Kidney tubule cell (primary cell): ENCODE results near the gene AHCYL2.
"Not testable (repeated sequence)": the region's sequence is repeated elsewhere in the genome, so short reads cannot be mapped to it uniquely, and the experiment has no call there.

Experiments
- DNase-seq: peaks from one replicate; pipeline ENCODE4 v3.0.0-alpha.2; 2018; ENCODE audit warnings: low spot score

Gene AHCYL2

DNA sequence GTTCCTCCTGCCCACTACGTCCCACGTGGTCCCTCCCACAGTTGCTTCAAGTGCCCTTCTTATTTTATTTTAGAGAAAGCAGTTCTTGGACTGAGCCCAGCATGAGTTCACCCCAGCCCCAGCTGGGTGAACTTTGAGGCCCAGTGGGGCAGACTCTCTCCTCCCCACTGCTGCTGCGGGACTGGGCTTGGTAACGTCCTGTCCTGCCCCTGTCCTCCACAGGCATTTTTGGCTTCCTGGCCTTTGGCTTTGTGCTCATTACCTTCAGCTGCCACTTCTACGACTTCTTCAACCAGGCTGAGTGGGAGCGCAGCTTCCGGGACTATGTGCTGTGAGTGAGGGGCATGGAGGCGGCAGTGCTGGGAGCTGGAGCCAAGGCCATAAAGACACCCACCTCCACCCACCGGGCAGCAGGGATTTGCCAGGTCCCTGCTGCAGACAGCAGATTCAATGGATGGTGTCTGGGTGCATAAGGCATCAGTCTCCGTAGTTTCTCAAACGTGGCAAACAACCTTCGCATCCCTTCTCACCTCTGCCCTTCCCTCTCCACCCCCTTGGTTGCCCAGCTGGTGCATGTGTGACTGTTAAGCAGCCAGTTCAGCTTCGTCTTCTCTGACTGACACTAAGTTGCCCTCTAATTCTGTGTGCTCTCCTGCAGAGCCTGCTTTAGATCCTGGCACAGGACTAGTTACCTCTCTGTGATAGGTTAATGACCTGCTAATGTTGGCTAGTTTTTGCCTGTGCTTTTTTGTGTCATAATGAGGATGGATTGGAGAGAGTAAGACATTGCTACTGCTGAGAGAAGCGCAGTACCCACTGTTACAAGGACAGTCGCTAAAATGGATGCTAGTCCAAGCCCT is 15.5 kb upstream of the AHCYL2 start:
- no peak for DNase-seq

- DNase-seq, result peak; percentile 61
Observed at GRCh38 chr7:129210256-129210988, 14.4 kb upstream of the AHCYL2 start.

- DNase-seq, result no peak
Observed at GRCh38 chr7:129210989-129211312, 13.9 kb upstream of the AHCYL2 start.

- DNase-seq, result no peak
Observed at GRCh38 chr7:129212126-129212525, 12.7 kb upstream of the AHCYL2 start.

- no peak for DNase-seq
Observed at GRCh38 chr7:129212596-129212995, 12.2 kb upstream of the AHCYL2 start.

- peak; percentile 49 for DNase-seq
Observed at GRCh38 chr7:129213828-129214227, 11.0 kb upstream of the AHCYL2 start.

DNA sequence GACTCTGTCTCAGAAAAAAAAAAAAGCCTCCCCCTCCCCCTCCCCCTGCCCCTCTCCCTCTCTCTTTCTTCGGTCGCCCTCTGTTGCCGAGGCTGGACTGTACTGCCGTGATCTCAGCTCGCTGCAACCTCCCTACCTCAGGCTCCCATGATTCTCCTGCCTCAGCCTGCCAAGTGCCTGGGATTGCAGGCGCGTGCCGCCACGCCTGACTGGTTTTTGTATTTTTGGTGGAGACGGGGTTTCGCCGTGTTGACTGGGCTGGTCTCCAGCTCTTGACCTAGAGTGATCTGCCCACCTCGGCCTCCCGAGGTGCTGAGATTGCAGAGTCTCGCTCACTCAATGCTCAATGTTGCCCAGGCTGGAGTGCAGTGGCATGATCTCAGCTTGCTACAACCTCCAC is 9.1 kb upstream of the AHCYL2 start:
- DNase-seq, result not testable (repeated sequence)

DNA sequence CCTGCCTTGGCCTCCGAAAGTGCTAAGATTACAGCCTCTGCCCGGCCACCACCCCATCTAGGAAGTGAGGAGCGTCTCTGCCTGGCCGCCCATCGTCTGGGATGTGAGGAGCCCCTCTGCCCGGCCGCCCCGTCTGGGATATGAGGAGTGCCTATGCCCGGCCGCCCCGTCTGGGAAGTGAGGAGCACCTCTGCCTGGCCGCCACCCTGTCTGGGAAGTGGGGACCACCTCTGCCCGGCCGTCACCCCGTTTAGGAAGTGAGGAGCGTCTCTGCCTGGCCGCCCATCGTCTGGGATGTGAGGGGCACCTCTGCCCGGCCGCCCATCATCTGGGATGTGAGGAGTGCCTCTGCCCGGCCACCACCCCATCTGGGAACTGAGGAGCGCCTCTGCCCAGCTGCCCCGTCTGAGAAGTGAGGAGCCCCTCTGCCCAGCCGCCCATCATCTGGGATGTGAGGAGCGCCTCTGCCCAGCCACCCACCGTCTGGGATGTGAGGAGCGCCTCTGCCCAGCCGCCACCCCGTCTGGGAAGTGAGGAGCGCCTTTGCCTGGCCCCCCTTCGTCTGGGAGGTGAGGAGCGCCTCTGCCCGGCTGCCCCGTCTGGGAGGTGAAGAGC is 8.6 kb upstream of the AHCYL2 start:
- not testable (repeated sequence) for DNase-seq

- not testable (repeated sequence) for DNase-seq
Observed at GRCh38 chr7:129216821-129217416, 7.9 kb upstream of the AHCYL2 start.

DNA sequence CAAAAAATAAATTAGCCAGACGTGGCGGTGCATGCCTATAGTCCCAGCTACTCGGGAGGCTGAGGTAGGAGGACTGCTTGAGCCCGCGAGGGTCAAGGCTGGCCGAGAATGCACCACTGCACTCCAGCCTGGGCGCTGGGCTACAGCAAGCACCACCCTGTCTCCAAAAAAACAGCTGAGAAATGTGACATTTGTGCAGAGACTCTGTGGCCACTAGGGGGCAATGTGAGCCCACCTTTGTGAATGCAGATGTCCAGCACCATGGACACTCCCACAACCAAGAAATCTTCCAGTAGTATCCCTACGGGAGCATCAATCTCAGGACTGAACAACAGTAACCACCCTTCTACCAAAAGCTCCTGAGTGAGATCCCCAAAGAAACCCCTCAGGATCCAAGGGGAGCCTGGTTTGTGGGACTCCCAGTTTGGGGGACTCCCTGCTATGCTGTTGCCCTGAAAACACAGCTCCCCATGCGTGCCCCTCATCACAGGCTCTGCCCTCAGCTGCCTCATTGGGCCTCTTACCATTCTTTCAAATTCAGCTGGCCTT is 6.2 kb upstream of the AHCYL2 start:
- DNase-seq, result peak; percentile 83

DNA sequence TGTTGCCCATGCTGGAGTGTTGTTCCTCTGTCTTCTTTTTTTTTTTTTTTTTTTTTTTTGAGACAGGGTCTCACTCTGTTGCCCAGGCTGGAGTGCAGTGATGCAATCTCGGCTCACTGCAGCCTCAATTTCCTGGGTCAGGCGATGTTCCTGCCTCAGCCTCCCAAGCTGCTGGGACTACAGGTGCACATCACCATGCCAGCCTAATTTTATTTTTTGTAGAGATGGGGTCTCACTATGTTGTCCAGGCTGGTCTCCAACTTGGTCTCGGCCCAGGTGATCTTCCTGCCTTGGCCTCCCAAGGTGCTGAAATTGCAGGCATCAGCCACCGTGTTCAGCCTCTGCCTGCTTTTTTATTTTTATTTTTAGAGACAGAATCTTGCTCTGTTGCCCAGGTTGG is 5.7 kb upstream of the AHCYL2 start:
- DNase-seq, result not testable (repeated sequence)

- DNase-seq, result no peak
Observed at GRCh38 chr7:129222064-129222463, 2.8 kb upstream of the AHCYL2 start.

DNA sequence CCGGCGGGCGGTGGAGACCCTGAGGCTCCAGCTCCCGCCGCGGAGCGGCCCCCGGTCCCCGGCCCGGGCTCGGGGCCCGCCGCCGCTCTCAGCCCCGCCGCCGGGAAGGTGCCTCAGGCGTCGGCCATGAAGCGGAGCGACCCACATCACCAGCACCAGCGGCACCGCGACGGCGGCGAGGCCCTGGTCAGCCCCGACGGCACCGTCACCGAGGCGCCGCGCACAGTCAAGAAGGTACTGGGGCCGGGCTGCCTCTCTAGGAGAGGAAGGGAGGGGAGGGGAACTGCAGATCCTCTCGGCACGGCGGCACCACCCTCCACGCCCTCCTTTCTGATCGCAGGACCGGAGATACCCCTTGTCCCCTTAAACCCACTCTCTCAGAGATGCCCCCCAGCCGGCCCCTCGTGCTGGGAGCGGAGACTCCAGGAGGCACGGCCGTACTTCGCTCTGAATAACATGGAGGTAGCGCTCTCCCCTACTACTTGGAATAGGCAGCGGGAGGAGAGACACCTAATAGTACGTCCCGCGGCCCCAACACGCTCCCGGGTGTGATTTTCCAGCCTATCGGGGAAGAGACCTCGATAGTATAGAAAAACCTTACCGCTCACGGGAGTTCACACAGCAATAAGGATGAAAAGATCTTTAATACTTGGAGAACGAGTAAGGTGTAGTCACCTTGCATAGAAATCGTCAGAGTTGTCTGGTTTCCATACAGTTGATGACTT is 538 bp downstream of the AHCYL2 start:
- peak; percentile 58 for DNase-seq

GRCh38 chr7:129225931-129226572 is 1.2 kb downstream of the AHCYL2 start:
- no peak for DNase-seq

DNA sequence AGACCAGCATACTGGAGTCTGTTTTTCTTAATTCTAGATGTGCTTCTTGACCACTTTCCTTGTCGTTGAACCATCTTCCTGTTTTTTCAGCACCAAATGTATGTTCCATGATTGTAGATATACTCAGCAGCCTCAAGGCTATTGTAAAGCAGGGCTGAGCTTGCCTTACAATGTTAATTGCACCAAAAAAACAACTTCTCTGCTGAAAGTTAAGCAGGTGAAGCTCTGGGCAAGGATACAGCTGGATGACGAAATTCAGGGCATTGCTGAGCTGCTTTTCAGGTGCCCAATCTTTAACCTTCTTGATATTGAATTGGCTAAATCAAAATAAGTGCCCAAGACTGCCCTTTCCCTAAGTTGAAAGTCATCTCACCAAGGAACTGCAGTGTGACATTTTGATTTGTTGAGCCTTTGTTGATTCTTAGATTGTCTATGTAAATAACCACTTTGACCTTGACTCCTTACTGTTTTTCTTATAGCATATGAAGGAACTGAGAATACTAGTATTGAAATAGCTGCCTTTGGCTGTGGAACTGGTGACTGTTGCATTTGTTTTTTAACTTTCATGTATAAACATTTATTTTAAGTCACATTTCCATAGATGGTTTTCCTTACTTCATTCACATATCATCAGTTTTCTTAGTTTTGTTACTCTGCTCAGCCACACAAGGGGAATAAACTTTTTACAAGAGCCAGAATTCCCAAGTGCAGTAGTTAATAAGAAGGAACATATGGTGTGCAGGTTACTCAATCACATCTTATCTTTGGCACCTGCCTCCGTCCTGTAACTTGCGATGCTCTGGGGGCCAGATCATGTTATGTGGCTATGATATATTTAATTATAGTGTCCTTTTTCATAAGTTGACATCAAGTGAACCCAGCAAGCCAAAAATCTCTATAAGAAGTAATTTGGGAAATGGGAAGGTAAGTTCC is 3.1 kb downstream of the AHCYL2 start:
- DNase-seq, result no peak

DNA sequence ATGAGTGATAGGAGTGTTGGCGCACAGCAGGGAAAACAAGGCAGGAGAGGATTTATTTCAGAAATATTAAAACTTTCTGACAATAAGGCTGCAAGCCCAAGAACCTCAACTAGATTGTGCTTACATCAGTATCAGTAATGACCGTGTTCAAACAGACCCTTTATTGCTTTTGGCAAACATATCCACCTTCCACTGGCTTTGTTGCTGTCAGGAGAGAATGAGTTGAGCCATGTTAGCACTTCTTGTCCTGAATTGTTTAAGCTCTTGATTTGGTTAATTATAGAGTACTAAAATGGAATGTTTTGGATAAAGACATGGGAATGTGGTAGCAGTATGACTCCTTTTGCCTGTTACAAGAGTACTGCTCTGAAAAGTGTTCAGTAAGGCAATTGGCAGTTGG is 3.8 kb downstream of the AHCYL2 start:
- DNase-seq, result no peak

DNA sequence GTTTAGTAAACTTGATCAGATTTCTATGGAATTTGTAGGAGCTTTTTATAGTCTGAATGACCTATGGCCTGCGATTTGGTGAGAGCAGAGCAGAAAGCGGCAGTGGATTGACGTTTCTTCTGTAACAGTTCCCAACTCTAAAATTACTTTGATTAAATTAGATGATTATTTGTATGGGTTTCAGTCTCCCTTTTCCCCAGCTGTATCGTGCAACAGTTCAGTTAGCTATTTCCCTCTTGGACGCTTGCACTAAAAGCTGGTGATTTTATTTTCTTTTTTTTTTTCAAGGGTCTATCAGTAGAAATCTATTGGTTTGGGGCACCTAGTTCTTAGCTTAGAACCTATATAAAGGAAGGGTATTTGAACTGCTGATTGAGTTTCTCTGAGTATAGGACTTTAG is 6.8 kb downstream of the AHCYL2 start:
- no peak for DNase-seq

DNA sequence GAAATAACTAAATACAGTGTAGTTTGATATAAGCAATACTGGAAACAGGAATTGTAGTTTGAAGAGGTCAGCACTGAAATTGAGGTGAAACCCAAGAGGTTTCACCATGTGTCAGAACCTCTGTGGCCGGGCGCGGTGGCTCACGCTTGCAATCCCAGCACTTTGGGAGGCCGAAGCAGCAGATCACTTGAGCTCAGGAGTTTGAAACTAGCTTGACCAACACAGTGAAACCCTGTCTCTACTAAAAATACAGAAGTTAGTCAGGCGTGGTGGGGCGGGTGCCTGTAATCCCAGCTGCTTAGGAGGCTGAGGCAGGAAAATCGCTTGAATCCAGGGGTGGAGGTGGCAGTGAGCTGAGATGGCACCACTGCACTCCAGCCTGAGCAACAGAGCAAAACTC is 13.7 kb downstream of the AHCYL2 start:
- DNase-seq, result peak; percentile 67

DNA sequence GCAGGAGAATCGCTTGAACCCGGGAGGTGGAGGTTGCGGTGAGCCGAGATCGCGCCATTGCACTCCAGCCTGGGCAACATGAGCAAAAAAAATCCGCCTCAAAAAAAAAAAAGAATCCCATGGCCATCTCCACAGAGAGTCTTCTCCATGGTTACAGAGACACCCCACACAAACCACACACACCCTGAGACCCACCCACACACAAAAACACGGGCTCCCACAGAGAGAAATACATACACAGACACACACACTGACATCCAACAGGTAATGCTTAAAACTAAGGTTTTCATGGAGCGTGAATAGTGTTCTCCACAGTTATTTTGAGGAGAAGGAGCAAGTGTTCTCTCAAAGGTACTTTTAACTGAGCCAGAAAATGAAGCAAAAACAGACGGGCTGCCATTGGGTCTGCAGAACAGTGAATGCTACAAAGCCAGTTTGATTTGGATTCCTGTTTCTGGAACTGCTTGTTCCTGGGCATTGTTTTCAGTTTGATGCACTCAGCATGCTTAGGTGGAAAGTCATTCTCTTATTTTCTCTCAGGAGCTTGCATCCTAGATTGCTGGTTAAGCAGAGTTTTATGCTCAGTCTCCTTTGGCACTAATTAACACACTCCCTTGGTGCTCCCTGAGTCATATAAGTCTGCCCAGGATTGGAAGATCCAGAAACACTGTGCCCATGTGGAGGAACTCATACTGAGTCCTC is 15.4 kb downstream of the AHCYL2 start:
- peak; percentile 84 for DNase-seq
